HG03460 (cell line): Measurements from ENCODE around the gene RFX8.
"Not testable (repeated sequence)": the region's sequence is repeated elsewhere in the genome, so short reads cannot be mapped to it uniquely, and the experiment has no call there.

Experiments
- ATAC-seq: cut with Tn5 transposase; IDR thresholded peaks from one replicate; pipeline ENCODE4 v1.9.1; 2021; ENCODE audit not compliant: unreplicated experiment

Gene RFX8

GRCh38 chr2:101486994-101487393 lies 12.1 kb upstream of the RFX8 start:
- no peak for ATAC-seq

- no peak for ATAC-seq
Observed at GRCh38 chr2:101486258-101486701, 11.4 kb upstream of the RFX8 start.

- no peak for ATAC-seq
Observed at GRCh38 chr2:101485856-101486255, 10.9 kb upstream of the RFX8 start.

GRCh38 chr2:101480764-101481163 lies 5.9 kb upstream of the RFX8 start:
- ATAC-seq, result no peak

GRCh38 chr2:101479810-101480209 lies 4.9 kb upstream of the RFX8 start:
- ATAC-seq, result no peak

- ATAC-seq, result no peak
Observed at GRCh38 chr2:101479328-101479727, 4.4 kb upstream of the RFX8 start.

- no peak for ATAC-seq
Observed at GRCh38 chr2:101478181-101479001, 3.5 kb upstream of the RFX8 start.

- ATAC-seq, result no peak
Observed at GRCh38 chr2:101477556-101477955, 2.6 kb upstream of the RFX8 start.

GRCh38 chr2:101476605-101477208 lies 1.8 kb upstream of the RFX8 start:
- no peak for ATAC-seq

GRCh38 chr2:101473911-101474701 lies 806 bp downstream of the RFX8 start:
- no peak for ATAC-seq

GRCh38 chr2:101473591-101473910 lies 1.4 kb downstream of the RFX8 start:
- no peak for ATAC-seq

GRCh38 chr2:101469863-101470262 lies 5.0 kb downstream of the RFX8 start:
- ATAC-seq, result no peak

GRCh38 chr2:101467306-101467705 lies 7.6 kb downstream of the RFX8 start:
- ATAC-seq, result no peak

- no peak for ATAC-seq
Observed at GRCh38 chr2:101466426-101466825, 8.5 kb downstream of the RFX8 start.

GRCh38 chr2:101464841-101465240 lies 10.1 kb downstream of the RFX8 start:
- no peak for ATAC-seq

- no peak for ATAC-seq
Observed at GRCh38 chr2:101463911-101464641, 10.8 kb downstream of the RFX8 start.

- ATAC-seq, result no peak
Observed at GRCh38 chr2:101463421-101463820, 11.5 kb downstream of the RFX8 start.

- no peak for ATAC-seq
Observed at GRCh38 chr2:101461381-101461780, 13.5 kb downstream of the RFX8 start.

GRCh38 chr2:101454408-101454807 lies 20.5 kb downstream of the RFX8 start:
- ATAC-seq, result not testable (repeated sequence)

GRCh38 chr2:101450965-101451364 lies 23.9 kb downstream of the RFX8 start:
- no peak for ATAC-seq

- ATAC-seq, result no peak
Observed at GRCh38 chr2:101446869-101447268, 28.0 kb downstream of the RFX8 start.
